Stomach (tissue), 8 donors: Measurements from ENCODE around the gene NES. TPM values are rescaled to one million over a fixed set of nuclear protein-coding genes. Genes with fewer than 3 reads are reported as not detected.

ENCODE experiments used
- polyA plus RNA-seq, 3 donors: library from polyadenylated mRNA; stranded (reverse); fragments of 200-250 nt; gene quantifications; one replicate each; pipeline ENCODE4 v1.2.3, GENCODE V29; 2013
- total RNA-seq, 5 donors: library from RNA; depleted of rRNA; stranded (reverse); fragments of >200 nt; gene quantifications; one replicate each; pipeline versions ENCODE4 v1.1.0 to v1.2.3, GENCODE V29; 2014 to 2016
- donor health status: healthy with polysubstance abuse.
- donor health status: Bipolar disorder and iron deficiency.
- donor health status: healthy.

The NES gene
- total and polyA plus RNA-seq, 8 donors: 1.7 to 22.3 (median 6.8) TPM

Other genes starting within 250 kb of the NES start
- 100 to 1,000 TPM in 1 of 5 donors, 10 to 100 TPM in 4; 14.3 to 136 (median 62.5) TPM for gene MEF2D, start 176.6 kb downstream of the NES start, total RNA-seq
- 10 to 100 TPM in 2 of 3 donors, 1 to 10 TPM in 1; 7.7 to 15.6 (median 14.5) TPM for gene MEF2D, start 176.6 kb downstream of the NES start, polyA plus RNA-seq
- 10 to 100 TPM in 4 of 5 donors, 1 to 10 TPM in 1; 5.2 to 22.2 (median 14.0) TPM for gene IQGAP3, start 104.8 kb downstream of the NES start, total RNA-seq
- 1 to 10 TPM; 1.2 to 4.7 (median 1.3) TPM for gene IQGAP3, start 104.8 kb downstream of the NES start, polyA plus RNA-seq
- under 1 TPM in 1 of 5 donors, not detected in 4; 0.55 TPM for gene TTC24, start 97.7 kb downstream of the NES start, total RNA-seq
- gene TTC24, start 97.7 kb downstream of the NES start, polyA plus RNA-seq: not detected
- 10 to 100 TPM; 46.1 to 81.1 (median 52.7) TPM for gene NAXE, start 85.6 kb downstream of the NES start, total RNA-seq
- 10 to 100 TPM; 68.1 to 84.9 (median 71.7) TPM for gene NAXE, start 85.6 kb downstream of the NES start, polyA plus RNA-seq
- gene GPATCH4, start 75.9 kb downstream of the NES start, total RNA-seq: 10 to 100 TPM in 3 of 5 donors, 1 to 10 TPM in 2; 9.0 to 15.6 (median 12.9) TPM
- gene GPATCH4, start 75.9 kb downstream of the NES start, polyA plus RNA-seq: 10 to 100 TPM; 11.2 to 24.1 (median 19.9) TPM
- gene HAPLN2, start 58.0 kb downstream of the NES start, total RNA-seq: not detected
- gene HAPLN2, start 58.0 kb downstream of the NES start, polyA plus RNA-seq: under 1 TPM in 2 of 3 donors, not detected in 1; 0.33 to 0.37 TPM
- 10 to 100 TPM in 1 of 5 donors, 1 to 10 TPM in 1, not detected in 3; 5.7 to 39.7 TPM for gene BCAN, start 35.3 kb downstream of the NES start, total RNA-seq
- gene BCAN, start 35.3 kb downstream of the NES start, polyA plus RNA-seq: under 1 TPM in 1 of 3 donors, not detected in 2; 0.05 TPM
- 1 to 10 TPM in 1 of 5 donors, under 1 TPM in 1, not detected in 3; 0.72 to 2.0 TPM for gene CRABP2, start 28.2 kb upstream of the NES start, total RNA-seq
- gene CRABP2, start 28.2 kb upstream of the NES start, polyA plus RNA-seq: 100 to 1,000 TPM in 1 of 3 donors, 1 to 10 TPM in 2; 6.9 to 207 (median 7.5) TPM
- 10 to 100 TPM; 15.2 to 90.2 (median 72.4) TPM for gene METTL25B, start 51.1 kb upstream of the NES start, total RNA-seq
- gene METTL25B, start 51.1 kb upstream of the NES start, polyA plus RNA-seq: 10 to 100 TPM; 31.0 to 50.2 (median 43.5) TPM
- gene ISG20L2, start 51.4 kb upstream of the NES start, total RNA-seq: 10 to 100 TPM in 3 of 5 donors, 1 to 10 TPM in 2; 4.5 to 65.5 (median 24.3) TPM
- gene ISG20L2, start 51.4 kb upstream of the NES start, polyA plus RNA-seq: 10 to 100 TPM in 2 of 3 donors, 1 to 10 TPM in 1; 7.5 to 12.3 (median 11.0) TPM
- gene MRPL24, start 63.7 kb upstream of the NES start, total RNA-seq: 10 to 100 TPM; 15.6 to 56.8 (median 33.3) TPM
- gene MRPL24, start 63.7 kb upstream of the NES start, polyA plus RNA-seq: 100 to 1,000 TPM in 2 of 3 donors, 10 to 100 TPM in 1; 91.6 to 113 (median 111) TPM
- 100 to 1,000 TPM in 4 of 5 donors, 10 to 100 TPM in 1; 81.7 to 214 (median 163) TPM for gene HDGF, start 74.3 kb upstream of the NES start, total RNA-seq
- 100 to 1,000 TPM; 114 to 165 (median 144) TPM for gene HDGF, start 74.3 kb upstream of the NES start, polyA plus RNA-seq
- gene PRCC, start 90.1 kb upstream of the NES start, total RNA-seq: 10 to 100 TPM; 24.0 to 93.0 (median 76.4) TPM
- gene PRCC, start 90.1 kb upstream of the NES start, polyA plus RNA-seq: 10 to 100 TPM; 39.1 to 41.9 (median 40.1) TPM
- gene SH2D2A, start 139.4 kb upstream of the NES start, total RNA-seq: 10 to 100 TPM in 2 of 5 donors, under 1 TPM in 1, not detected in 2; 0.73 to 19.9 (median 11.6) TPM
- 1 to 10 TPM in 2 of 3 donors, under 1 TPM in 1; 0.61 to 1.6 (median 1.4) TPM for gene SH2D2A, start 139.4 kb upstream of the NES start, polyA plus RNA-seq
- under 1 TPM in 2 of 5 donors, not detected in 3; 0.18 to 0.29 TPM for gene INSRR, start 181.7 kb upstream of the NES start, total RNA-seq
- under 1 TPM; 0.15 to 0.75 (median 0.33) TPM for gene INSRR, start 181.7 kb upstream of the NES start, polyA plus RNA-seq
- under 1 TPM in 2 of 5 donors, not detected in 3; 0.87 to 0.92 TPM for gene NTRK1, start 183.5 kb upstream of the NES start, total RNA-seq
- gene NTRK1, start 183.5 kb upstream of the NES start, polyA plus RNA-seq: 1 to 10 TPM in 1 of 3 donors, under 1 TPM in 2; 0.23 to 1.2 (median 1.00) TPM
- gene PEAR1, start 216.3 kb upstream of the NES start, total RNA-seq: 10 to 100 TPM in 1 of 5 donors, 1 to 10 TPM in 4; 2.3 to 16.3 (median 3.5) TPM
- gene PEAR1, start 216.3 kb upstream of the NES start, polyA plus RNA-seq: 1 to 10 TPM; 1.2 to 1.7 (median 1.5) TPM
- gene LRRC71, start 243.2 kb upstream of the NES start, total RNA-seq: 1 to 10 TPM in 1 of 5 donors, not detected in 4; 2.2 TPM
- under 1 TPM in 1 of 3 donors, not detected in 2; 0.61 TPM for gene LRRC71, start 243.2 kb upstream of the NES start, polyA plus RNA-seq